Measurements from ENCODE around the gene TMEM151A. TPM values are rescaled to one million over a fixed set of nuclear protein-coding genes. Genes with fewer than 3 reads are reported as not detected.

TMEM151A gene
- total and polyA plus RNA-seq, 2 of the 4 experiments (the other 2 are of a cell fraction): 0.03 TPM; not detected in 1

- peak overlapping the region; percentile 72 for H3K4me3 ChIP-seq (ENCODE audit: insufficient read depth, low read depth, low read length)
- H3K9me3 ChIP-seq (ENCODE audit: control insufficient read depth, insufficient read depth, low read length): no peaks in the 10 kb centered on the region
- H3K27ac ChIP-seq (ENCODE audit: insufficient read depth, low read length): peak overlapping the region; percentile 93
- peak overlapping the region; percentile 81 for H3K4ac ChIP-seq (ENCODE audit: low read depth, low read length)
- no TSS peak for BruUV-seq (replicated peaks)
- H2BK20ac ChIP-seq (ENCODE audit: low read depth, low read length): peak overlapping the region; percentile 32
- peaks cover 0 to 41% of the 10 kb centered on the region in 2 experiments; a peak in 2 of 4 replicates for H3K79me1 ChIP-seq (ENCODE audit: low read depth in 1 of 2, low read length in 2 of 2)
- peaks cover 32% of the 10 kb centered on the region for H3K4me1 ChIP-seq (ENCODE audit: control insufficient read depth, insufficient read depth, low read length)
- H2BK120ac ChIP-seq (ENCODE audit: low read depth, low read length): peak overlapping the region; percentile 89; the same call in 1 of the 2 replicates
- in situ Hi-C loops (cut with MboI; ENCODE audit: low sequenced_read_pairs) (no loop called here), dilution Hi-C loops (cut with HindIII; ENCODE audit: low sequenced_read_pairs, unreplicated experiment) (no loop called here), intact Hi-C loops (cut with micrococcal nuclease) (no loop called here)
- H4K20me1 ChIP-seq (ENCODE audit: insufficient read depth, low read length): peaks cover 39% of the 10 kb centered on the region
- H2BK5ac ChIP-seq (ENCODE audit: low read depth, low read length, poor library complexity, severe bottlenecking): peak overlapping the region; percentile 77
- peak overlapping the region; percentile 77 for H4K91ac ChIP-seq (ENCODE audit: insufficient read depth, low read depth, low read length)
- H4K8ac ChIP-seq (ENCODE audit: low read depth in 2 of 2, low read length in 2 of 2): peak overlapping the region; percentile 67 to 74; a peak in 3 of 4 replicates
- H3K9me1 ChIP-seq (ENCODE audit: insufficient read depth, low read length): peaks cover 10% of the 10 kb centered on the region
- H3K9ac ChIP-seq (ENCODE audit: low read depth, low read length): peak overlapping the region; percentile 95
- DNase-seq (no peak), ATAC-seq (ENCODE audit: low read depth) (no peak)
- H3K27me3 ChIP-seq (ENCODE audit: control insufficient read depth, insufficient read depth, low read length): no peaks in the 10 kb centered on the region
- H2AK9ac ChIP-seq (replicated peaks; ENCODE audit: low read depth, low read length, poor library complexity): peak overlapping the region; percentile 93
- H3K23ac ChIP-seq (ENCODE audit: low read depth, low read length): peak overlapping the region; percentile 90
- peak overlapping the region; percentile 85 for H3K4me2 ChIP-seq (ENCODE audit: low read depth, low read length)
- ChIA-PET POLR2A (ENCODE audit: unreplicated experiment) (interaction anchor here (1.7 to 2.9 kb wide), 2 partner anchors 13 to 15 kb away, joined by 7 to 18 read pairs; no protein-coding TSS in a partner anchor), CTCF (no interaction called here)
- peak overlapping the region; percentile 94 for H3K14ac ChIP-seq (replicated peaks; ENCODE audit: low read depth, low read length)
- H3K18ac ChIP-seq (ENCODE audit: low read depth, low read length): peak overlapping the region; percentile 35
- WGBS, 2 experiments (ENCODE audit: extremely low coverage in 2 of 2, insufficient read length in 1 of 2): no CpG with 5 or more reads among the region's 1 CpG
- H2BK15ac ChIP-seq (ENCODE audit: low read depth, low read length): peak overlapping the region; percentile 69; the same call in 1 of the 3 replicates
- TF ChIP-seq POLR2A (IDR thresholded peaks at IDR 0.05; ENCODE audit: low read depth, low read length): peak; percentile 68; the same call in 1 of the 2 replicates
- no peak for TF ChIP-seq MAZ (IDR thresholded peaks at IDR 0.05; ENCODE audit: borderline replicate concordance, low read depth, low read length)
- no peak for TF ChIP-seq FOS (IDR thresholded peaks at IDR 0.05; ENCODE audit: low read depth, low read length)
- no peak for TF ChIP-seq SMC3 (IDR thresholded peaks at IDR 0.05; ENCODE audit: low read depth, low read length)
- no peak for TF ChIP-seq USF2 (IDR thresholded peaks at IDR 0.05; ENCODE audit: low read depth, low read length)
- no peak for TF ChIP-seq ELK1 (IDR thresholded peaks at IDR 0.05; ENCODE audit: borderline replicate concordance, low read depth, low read length)
- no peak for TF ChIP-seq MXI1 (IDR thresholded peaks at IDR 0.05; ENCODE audit: borderline replicate concordance, low read depth, low read length)
- no peak for TF ChIP-seq CHD1 (IDR thresholded peaks at IDR 0.05; ENCODE audit: low read depth, low read length)
- H2AFZ ChIP-seq (replicated peaks; ENCODE audit: low read length, poor library complexity): no peak overlapping the region
- no peaks in the 10 kb centered on the region for H3K36me3 ChIP-seq (ENCODE audit: control insufficient read depth, insufficient read depth, low read length)
- peak overlapping the region; percentile 77 for H2AK5ac ChIP-seq (ENCODE audit: low read depth, low read length)
- H3K56ac ChIP-seq (ENCODE audit: extremely low read depth, insufficient read depth, low read length): peak overlapping the region; percentile 67; the same call in 1 of the 2 replicates
- peak overlapping the region; percentile 90 for H4K5ac ChIP-seq (ENCODE audit: low read depth, low read length)
Observed at GRCh38 chr11:66314186-66314501, 22.4 kb downstream of the TMEM151A start.

Measured in IMR-90 (cell line).